Hypothalamus (tissue), 51 donors: ENCODE results near the gene PPM1L.
A peak's percentile ranks its signal among the peaks of the same experiment; 100 is the strongest.

Experiments used
- DNase-seq, 51 donors: peaks; one replicate each; lab custom pipeline; 2025; lab: John Stamatoyannopoulos, UW

The PPM1L gene

DNA sequence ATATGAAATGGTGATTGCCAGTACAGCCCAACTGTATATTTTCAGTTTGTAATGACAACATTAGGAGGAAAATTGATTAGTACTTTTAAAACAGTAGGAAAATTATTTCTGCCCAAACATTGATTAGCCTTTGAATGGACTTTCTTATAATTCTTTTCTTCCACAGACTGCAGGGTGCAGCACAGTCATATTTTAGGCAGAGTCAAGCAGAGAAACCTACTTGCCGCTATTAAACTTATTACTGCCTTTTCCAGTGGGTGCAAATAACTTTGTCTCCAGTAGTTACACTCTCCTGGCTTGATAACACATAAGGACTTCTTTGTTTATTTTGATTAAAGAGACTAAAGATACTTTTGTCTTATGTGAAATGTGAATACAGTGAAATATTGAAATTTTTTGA is 85.4 kb downstream of the PPM1L start:
- no peak for DNase-seq

DNA sequence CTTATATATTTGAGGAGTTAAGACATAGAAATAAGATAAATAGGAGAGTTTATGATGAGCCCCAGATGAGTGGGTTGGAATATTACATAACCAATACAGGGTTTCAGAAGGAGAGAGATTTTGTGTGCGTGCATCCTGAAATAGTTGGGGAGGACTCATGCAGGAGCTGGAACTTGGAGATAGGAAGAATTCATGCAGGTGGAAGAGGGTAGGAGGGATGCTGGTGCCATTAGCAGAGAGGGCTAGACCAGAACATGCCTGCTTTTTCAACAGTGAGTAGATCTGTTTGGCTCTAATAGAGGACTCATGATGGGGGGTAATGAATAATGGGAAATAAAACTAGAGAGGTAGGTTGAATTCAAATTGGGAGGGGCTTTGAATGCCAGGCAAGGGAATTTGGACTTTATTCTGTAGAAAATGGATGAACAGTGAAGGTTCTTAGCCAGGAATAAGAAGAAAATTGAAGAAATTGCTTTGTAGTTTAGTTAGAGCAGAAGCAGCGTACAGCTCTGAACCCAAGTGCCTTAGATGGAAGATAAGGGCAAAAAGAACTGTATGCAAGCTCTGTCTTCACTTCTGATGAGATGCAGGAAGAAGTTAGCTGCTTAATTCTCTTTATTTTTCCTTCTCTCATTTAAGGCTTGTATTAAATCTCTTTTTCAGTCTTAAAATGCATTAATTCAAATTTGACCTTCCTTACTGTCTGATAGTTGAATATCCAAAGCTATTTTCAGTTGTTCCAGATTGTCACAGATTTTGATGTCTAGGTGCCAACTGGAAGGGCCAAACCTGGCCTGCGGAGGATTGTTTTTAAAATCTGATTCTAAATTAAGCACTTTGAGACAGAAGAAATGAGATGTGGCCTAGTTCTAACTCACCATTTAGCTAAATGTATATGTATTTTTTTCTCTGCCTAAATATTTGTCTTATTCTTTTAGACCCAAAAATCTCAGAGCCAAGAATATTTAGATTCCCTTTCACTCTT is 86.3 kb downstream of the PPM1L start:
- DNase-seq, result no peak

DNA sequence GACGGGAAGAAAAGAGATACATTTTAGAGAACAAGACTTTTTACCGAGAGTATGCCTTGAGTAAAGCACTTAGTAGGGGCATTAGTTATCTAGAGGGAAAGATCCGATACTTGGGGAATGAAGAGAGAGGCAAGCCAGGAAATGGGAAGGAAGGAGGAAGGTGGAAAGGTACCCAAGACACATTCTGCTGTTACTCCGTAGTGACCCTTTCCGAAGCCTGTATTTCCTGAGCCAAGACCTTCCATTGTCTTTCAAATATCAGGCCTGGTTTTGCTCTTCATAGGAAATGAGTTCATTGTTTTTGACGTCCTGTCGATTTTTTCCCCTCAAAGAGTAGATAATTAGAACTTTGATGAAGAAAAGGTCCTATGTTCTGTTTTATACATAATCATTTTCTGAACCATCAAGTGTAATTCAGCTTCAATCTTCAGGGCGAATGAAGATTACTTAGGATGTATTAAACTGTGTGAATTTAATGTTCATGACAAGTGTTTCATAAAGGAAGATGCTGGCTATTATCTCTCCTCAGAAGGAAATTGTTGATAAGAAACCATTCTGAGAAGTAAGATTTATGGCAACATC is 95.7 kb downstream of the PPM1L start:
- no peak for DNase-seq

DNA sequence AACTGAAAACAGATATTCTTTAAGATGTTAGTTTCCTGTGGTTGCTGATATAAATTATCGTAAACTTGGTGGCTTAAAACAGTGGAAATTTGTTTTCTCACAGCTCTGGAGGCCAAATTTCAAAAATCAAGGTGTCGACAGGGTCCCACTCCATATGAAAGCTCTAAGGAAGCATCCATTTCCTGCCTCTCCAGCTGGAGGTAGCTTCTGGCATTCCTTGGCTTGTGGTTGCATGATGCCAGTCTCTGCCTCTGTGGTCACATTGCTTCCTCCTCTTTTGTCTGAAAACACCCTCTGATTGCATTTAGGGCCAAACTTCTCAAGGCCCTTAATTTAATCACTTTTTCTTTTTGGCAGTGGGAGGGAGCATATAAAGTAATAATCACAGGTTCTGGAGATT is 96.8 kb downstream of the PPM1L start:
- no peak for DNase-seq

DNA sequence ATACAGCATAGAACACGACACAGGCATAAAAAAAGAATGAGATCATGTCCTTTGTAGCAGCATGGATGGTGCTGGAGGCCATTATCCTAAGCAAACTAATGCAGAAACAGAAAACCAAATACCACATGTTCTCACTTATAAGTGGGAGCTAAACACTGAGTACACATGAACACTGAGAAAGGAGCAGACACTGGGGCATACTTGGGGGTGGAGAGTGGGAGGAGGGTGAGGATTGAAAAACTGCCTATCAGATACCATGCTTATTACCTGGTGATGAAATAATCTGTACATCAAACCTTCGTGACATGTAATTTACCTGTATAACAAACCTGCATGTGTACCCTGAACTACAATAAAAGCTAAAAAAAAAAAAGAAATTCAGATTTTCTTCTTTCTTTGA is 100.4 kb downstream of the PPM1L start:
- no peak for DNase-seq

DNA sequence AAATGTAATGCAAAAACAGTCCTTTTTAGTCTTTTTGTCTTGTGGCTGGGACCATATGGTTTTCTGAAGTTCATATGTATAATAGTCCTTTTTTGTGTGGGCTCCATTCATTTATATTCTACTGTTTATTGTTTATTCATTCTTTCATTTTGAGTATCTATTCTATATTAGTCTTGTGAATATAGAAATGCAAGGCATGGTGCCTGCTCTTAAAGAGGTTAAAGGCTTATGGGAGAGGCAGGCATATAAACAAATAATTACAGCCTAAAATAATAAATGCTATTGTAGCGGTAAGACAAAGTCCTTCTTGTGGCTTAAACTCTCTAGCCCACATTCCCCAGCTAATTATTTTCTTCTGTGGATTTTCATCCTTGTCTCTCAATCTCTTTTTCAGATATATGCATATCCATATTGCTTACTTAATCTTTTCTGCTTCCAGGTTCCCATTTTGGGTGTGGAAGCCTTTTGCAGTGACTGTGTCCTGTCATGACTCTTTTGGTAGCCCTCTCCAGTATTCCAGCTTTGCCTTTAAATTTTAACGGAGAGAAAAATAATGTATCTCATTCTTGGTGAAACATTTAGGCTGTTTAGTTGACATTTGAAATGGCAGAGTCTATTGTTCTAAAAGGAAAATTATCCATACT is 101.6 kb downstream of the PPM1L start:
- no peak for DNase-seq

DNA sequence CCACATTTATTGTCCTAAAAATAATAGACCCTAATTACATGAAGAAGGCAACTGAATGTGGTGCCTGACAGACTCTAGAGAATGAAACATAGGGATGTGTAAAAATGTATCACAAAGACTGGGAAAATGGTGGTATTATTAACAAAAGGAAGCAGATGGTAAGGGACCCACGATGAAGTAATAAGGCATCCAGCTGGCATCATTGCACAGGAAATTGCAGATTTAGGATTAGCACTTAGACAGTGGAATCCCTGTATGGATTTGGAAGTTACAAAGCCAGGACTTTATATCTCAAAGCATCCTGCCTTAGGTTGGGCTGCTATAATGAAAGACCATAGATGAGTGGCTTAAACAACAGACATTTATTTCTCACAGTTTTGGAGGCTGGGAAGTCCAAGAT is 104.3 kb downstream of the PPM1L start:
- DNase-seq, result no peak

DNA sequence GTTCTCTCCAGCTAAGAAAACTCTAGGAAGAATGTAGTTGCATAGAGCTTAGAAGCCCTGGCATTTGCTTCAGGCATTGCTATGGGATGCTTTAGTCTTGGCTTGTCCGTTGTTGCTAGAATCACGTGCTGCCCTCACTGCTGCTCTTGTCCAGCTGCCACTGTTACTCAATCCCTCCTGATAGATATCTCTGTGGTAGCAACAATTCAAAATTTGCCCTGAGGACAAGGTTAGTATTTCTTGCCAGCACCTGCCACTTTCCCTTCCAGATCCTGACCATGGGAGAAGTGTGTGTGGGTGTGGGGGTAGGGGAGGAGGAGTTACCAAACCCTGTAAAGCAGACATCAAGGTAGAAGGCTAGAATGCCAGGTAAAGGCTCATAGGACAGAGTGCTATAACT is 113.8 kb downstream of the PPM1L start:
- no peak for DNase-seq

DNA sequence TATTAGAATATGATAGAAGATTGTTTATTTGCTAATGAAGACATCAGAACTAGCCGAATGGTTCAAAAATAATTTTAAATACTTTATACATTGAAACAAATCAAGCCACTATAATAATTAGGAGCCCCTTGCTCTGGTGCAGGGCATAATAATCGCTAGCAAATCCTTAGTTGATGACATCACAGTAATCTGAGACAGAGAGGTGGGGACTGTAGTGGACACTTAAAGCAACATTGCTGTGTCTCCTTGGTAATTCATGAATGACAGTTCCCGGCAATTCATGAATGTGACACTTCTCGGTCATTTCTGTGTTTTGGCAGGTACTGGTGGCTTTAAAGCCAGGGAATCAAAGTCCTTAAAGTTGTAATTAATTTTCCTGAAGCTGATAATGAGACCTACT is 114.3 kb downstream of the PPM1L start:
- DNase-seq, result no peak

DNA sequence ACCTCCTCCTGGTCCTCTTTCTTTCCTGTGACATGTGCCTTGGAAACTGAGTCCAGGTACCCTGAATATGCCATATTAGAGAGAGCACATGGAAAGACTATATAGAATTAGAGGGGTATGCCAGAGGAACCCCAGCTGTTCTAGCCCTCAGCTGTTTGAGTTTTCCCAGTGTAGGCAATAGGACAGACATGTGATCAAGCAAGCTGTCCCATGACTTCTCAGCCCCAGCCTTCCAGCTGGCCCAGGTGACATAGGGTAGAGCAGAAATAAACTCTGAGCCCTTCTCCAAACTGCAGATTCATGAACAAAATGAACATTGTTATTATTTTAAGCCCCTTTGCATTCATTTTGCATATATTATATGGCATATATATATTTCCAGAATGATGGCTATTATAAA is 118.7 kb downstream of the PPM1L start:
- DNase-seq, result no peak

DNA sequence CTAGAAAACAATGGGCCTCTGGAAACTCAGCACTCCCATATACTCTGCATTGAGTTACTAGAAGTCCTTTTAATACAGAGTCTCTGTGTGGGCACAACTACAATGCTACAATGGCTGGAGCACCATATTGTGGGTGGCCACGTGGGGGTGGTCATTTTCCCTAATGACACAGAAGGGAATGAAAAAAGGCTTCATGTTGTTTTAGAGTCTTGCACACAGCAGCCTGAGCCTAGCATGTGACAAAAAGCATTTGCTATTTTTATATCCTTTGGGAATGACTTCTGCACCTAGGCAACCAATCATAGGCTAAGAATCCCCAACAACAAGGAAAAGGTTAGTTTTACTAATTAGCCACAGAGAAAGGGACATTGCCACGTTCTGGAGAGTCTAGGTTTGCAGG is 120.6 kb downstream of the PPM1L start:
- DNase-seq, result peak in 12 of 51 donors; percentile 2 to 21 (median 6)

DNA sequence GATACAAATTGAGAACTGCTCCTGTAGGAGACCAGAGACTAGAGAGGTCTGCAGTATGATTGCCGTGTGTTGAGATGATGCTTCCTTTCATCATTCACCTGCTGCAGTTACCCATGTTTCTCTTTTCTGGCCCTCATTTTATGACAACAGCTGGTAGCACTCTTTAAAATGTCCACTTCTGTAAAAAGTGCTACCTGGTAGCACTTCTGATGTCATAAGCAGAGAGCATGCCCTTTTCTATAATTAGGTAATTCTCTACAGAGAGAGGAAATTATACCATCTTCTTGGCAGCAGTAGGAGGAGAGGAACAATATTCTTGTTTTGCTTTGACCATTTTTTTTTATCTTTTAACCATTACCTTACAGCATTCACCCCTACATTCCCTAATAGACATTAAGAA is 123.8 kb downstream of the PPM1L start:
- DNase-seq, result no peak

DNA sequence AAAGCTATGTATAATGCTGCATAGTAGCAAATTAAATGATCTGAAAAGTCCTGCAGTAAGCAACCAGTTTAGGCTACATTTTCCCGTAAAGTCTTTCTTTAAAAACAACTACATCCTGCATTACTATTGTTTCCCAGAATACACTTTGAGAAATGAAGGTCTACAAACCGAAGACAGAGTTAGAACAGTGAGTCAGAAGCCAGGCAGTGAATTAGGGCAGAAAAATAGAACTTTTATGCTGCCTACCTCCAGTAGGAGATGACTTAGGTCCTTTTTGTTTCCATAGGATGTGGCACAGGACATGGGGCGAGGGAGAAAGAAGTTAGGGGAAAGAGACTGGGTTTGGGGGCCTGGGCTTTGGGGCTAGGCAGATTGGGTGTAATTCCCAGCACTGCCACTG is 127.3 kb downstream of the PPM1L start:
- no peak for DNase-seq

DNA sequence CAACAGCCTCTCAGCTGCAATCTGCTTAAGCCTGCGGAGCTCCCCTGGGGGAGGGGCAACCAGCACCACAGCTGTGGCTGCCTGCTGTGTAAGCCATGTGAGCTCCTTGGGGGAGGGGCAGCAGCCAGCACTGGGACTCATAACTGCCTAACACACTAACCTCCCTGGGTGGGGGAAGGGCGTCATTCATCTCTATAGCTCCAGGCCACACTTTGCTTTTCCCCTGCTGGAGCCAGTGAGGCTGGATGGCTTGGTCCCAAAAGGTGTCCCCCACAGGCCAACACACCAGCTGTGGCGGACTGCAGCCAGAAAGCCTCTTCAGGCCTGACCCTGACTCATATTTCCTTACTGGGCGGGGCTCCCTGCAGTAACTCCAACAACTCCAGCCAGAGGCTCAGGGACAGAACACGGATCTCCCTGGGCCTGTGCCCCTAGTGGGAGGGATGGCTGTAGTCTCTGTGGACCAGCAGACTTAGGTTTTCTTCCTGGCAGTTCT is 129.8 kb downstream of the PPM1L start:
- DNase-seq, result peak in 36 of 51 donors; percentile 2 to 78 (median 38)

DNA sequence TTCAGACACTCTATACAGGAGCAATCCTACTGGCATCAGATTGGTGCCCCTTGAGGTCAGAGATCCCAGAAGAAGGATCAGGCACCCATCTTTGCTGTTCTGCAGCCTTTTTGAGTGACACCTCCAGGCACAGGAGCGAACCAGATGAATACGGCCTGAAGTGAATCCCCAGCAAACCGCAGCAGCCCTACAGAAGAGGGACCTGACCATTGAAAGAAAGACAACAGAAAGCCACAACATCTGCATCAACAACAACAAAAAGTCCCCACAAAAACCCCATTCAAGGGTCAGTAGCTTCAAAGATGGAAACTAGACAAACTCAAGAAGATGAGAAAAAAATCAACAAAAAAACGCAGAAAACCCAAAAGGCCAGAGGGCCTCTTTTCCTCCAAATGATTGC is 130.4 kb downstream of the PPM1L start:
- no peak for DNase-seq

DNA sequence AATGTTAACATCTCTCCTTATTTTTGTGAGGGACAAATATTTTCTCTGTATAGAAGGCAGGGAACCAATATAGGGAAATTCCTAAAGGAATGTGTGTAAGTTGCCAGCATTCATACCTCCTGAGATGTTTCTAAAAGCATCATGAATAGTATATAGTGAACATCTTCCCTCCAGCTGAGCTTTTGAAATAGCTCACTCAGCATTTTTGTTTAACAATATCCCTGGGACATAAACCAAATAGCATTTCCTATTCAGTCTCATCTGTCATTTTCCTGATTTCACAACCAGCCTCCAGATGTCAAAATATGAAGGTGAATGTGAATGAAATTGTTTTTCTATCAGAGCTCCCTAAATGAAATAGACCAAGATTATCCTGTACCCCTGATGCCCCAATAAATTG is 137.2 kb downstream of the PPM1L start:
- DNase-seq, result no peak

DNA sequence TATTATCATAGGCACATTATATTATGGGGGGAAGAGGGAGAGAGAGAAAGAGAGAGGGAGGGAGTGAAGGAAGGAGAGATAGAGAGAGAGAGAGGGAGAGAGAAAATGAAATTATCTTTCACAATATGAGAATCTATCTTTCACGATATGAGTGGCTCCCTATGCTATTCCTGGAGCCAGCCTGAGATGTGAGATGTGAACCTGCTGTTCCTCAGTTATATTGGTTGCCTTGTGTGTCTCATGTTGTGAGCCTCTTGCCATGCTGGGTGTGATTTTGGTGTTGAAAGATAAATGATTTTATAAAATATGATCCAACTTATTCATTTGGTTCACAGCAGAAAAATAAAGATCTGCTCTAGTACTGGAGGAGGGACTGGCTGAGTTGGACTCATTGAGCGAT is 148.7 kb downstream of the PPM1L start:
- DNase-seq, result no peak

DNA sequence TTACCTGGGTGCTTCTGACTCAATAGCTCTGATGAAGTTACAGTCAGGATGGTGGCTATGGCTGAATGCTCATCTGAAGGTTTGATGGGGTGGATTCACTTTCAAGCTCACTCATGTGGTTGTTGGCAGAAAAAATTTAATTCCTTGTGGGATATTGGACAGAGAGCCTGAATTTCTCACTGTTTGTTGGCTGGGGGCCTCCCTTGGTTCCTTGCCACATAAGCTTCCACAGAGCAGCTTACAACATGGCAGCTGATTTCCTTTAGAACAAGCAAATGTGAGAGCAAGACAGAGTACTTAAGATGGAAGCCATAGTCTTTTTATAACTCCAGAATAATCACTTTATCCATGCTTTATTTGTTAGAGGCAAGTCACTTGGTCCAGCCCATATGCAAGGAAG is 150.6 kb downstream of the PPM1L start:
- DNase-seq, result no peak

DNA sequence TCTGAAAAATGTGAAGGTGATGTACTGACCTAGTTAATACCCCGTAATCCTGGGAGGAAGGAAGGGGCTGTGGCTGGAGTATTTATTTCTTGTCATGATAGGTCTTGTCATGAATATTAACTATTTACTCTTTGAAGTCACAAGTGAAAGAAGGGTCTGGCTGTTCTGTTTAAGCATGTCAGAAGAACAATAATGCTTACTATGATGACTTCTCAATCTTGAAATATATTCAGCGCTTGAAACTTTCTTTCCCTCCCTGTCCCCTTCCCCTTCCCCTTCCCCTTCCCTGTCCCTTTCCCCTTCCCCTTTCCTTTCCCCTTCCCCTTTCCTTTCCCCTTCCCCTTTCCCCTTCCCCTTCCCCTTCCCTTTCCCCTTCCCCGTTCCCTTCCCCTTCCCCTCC is 153.9 kb downstream of the PPM1L start:
- no peak for DNase-seq

DNA sequence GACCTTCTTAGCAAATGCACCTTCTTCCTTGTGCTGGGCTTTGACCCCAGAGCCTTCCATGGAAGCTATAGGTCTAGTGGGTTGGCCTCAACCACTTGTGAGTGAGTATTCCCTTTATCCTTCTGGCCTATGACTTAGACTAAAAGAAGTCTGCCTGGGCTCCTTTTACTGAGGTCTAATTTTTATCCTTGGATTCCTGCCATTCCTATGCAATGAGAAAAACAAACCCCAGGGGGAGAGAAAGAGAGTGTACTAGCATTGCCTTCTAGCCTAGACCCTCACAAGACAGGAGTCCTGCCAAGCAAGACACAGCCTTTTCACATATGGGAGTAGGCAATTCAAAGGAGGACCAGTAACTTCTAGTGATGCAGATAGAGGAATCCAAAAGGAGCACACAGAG is 155.4 kb downstream of the PPM1L start:
- DNase-seq, result no peak

DNA sequence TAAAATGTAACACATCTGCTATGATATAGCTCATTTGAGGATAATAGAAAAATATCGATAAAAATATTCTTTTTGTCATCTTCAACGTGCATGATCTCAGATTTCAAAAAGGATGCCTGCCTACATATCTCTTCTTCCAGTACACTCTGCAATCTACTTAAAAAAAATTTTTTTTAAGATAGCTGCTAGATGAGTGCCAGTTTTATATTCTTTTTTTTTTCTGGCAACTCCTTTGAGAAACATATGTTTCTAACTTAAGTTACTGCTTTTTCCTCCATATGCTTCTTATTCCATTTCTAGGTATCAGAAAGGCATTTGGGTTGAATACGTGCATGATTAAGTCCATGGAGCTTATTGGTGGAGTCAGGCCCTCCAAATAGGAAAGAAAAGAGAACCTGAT is 160.4 kb downstream of the PPM1L start:
- DNase-seq, result no peak

DNA sequence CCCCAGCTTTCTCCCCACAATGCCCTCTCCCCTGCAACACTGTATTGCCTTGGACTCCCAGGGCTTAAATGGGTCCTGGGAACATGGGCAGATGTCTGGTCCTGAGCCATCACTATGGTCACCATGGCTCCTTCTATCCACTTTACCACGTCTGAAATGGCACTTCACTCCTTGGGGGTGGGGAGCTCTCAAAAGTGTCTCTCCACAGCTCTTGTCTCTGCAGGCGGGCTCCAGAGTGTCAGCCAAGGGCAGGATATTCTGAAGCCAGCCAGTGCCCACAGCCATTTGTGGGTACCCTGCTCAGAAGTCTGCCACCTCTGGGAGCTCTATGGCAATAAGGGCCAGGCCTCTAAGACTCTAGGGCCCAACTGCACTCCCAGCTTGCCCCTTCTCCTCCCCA is 163.9 kb downstream of the PPM1L start:
- no peak for DNase-seq
